H1 (cell line): ENCODE results near the gene TEX14. TPM values are rescaled to one million over a fixed set of nuclear protein-coding genes. Genes with fewer than 3 reads are reported as not detected.

Experiments
- CTCF ChIA-PET: fragments of 300-600 bp; sonication (Branson Sonifier 250); formaldehyde crosslinking; loops from one replicate; lab custom pipeline; 2021; ENCODE audit not compliant: partially characterized antibody; lab: Charles Lee
- POLR2A ChIA-PET: fragments of 300-600 bp; sonication (Branson Sonifier 250); formaldehyde crosslinking; loops from one replicate; lab custom pipeline; 2021; ENCODE audit warnings: inconsistent platforms; ENCODE audit not compliant: partially characterized antibody; lab: Charles Lee
- DNase-seq, 2 experiments: peaks; one replicate each; pipeline versions ENCODE4 v3.0.0 to v3.0.0-alpha.2; 2010 to 2022; ENCODE audit warnings: low spot score in 2 of 2, low read depth in 1 of 2, mixed read lengths in 1 of 2
- FAIRE-seq: peaks from 2 replicates; lab custom pipeline; 2011; peaks lifted over from hg19 to GRCh38; lab: Jason Lieb, UNC
- H2AFZ ChIP-seq: 2 replicates; pipeline ENCODE4 v1.8.1; 2012; ENCODE audit warnings: low read length, inconsistent platforms
- H2AK5ac ChIP-seq: 2 replicates; pipeline ENCODE4 v1.6.1; 2013; ENCODE audit warnings: low read depth, low read length
- H2BK120ac ChIP-seq: replicated peaks from 2 replicates; pipeline ENCODE3; 2013; ENCODE audit warnings: low read depth, low read length, inconsistent platforms
- H2BK12ac ChIP-seq: 2 replicates; pipeline ENCODE4 v1.6.1; 2013; ENCODE audit warnings: low read depth, low read length
- H2BK15ac ChIP-seq: 2 replicates; pipeline ENCODE4 v1.6.1; 2013; ENCODE audit warnings: low read length
- H2BK20ac ChIP-seq: 2 replicates; pipeline ENCODE4 v1.6.1; 2013; ENCODE audit warnings: low read length
- H2BK5ac ChIP-seq: 2 replicates; pipeline ENCODE4 v1.6.1; 2013; ENCODE audit warnings: low read depth, low read length
- H3K14ac ChIP-seq: 2 replicates; pipeline ENCODE4 v1.6.1; 2013; ENCODE audit warnings: inconsistent platforms; ENCODE audit not compliant: insufficient read length
- H3K18ac ChIP-seq: 2 replicates; pipeline ENCODE4 v1.6.1; 2013; ENCODE audit warnings: low read length; ENCODE audit errors: extremely low read depth
- H3K23ac ChIP-seq: 2 replicates; pipeline ENCODE4 v1.6.1; 2013; ENCODE audit warnings: inconsistent platforms; ENCODE audit not compliant: insufficient read length
- H3K23me2 ChIP-seq: 2 replicates; pipeline ENCODE4 v1.6.1; 2013; ENCODE audit warnings: low read depth, low read length
- H3K27ac ChIP-seq: 2 replicates; pipeline ENCODE4 v1.6.1; 2011; ENCODE audit warnings: low read depth, low read length, inconsistent platforms
- H3K27me3 ChIP-seq, 4 experiments: replicated peaks in 1 of 4; 1 replicate in 1 of 4; 2 replicates in 3 of 4; pipeline versions ENCODE4 v1.6.1 to v1.8.1; 2011 to 2013; ENCODE audit warnings: low read length in 3 of 4, mild to moderate bottlenecking in 3 of 4, inconsistent platforms in 2 of 4, mixed read lengths in 2 of 4, moderate library complexity in 1 of 4; ENCODE audit not compliant: control insufficient read depth in 3 of 4, insufficient read depth in 3 of 4; ENCODE audit errors: extremely low read depth in 1 of 4
- H3K36me3 ChIP-seq, 4 experiments: 2 replicates each; pipeline versions ENCODE4 v1.6.1 to v1.8.1; 2011 to 2013; ENCODE audit warnings: mild to moderate bottlenecking in 4 of 4, low read length in 3 of 4, moderate library complexity in 2 of 4, control low read depth in 1 of 4, inconsistent platforms in 1 of 4; ENCODE audit not compliant: insufficient read depth in 4 of 4, control insufficient read depth in 2 of 4
- H3K4ac ChIP-seq: replicated peaks from 2 replicates; pipeline ENCODE3; 2013; ENCODE audit warnings: low read length, low read depth, mixed read lengths, inconsistent platforms; ENCODE audit not compliant: insufficient read length
- H3K4me1 ChIP-seq, 4 experiments: replicated peaks in 1 of 4; 1 replicate in 1 of 4; 2 replicates in 3 of 4; pipeline versions ENCODE4 v1.6.1 to v1.8.1; 2011 to 2013; ENCODE audit warnings: low read length in 3 of 4, inconsistent platforms in 2 of 4, mixed read lengths in 1 of 4; ENCODE audit not compliant: insufficient read depth in 4 of 4, control insufficient read depth in 3 of 4
- H3K4me2 ChIP-seq, 2 experiments: 2 replicates each; pipeline versions ENCODE4 v1.6.1 to v1.8.1; 2011 to 2013; ENCODE audit warnings: low read depth in 2 of 2, low read length in 2 of 2, control low read depth in 1 of 2, inconsistent platforms in 1 of 2, mild to moderate bottlenecking in 1 of 2; ENCODE audit not compliant: insufficient read depth in 1 of 2
- H3K4me3 ChIP-seq, 4 experiments: fragments of 200-600, 300-600 bp in 1 of 4; sonication (generic), shearing (Covaris generic), sonication (Bioruptor Twin) in 1 of 4; 2 replicates each; pipeline versions ENCODE4 v1.5.1 to v1.8.1; 2011 to 2016; ENCODE audit warnings: low read length in 4 of 4, low read depth in 3 of 4, control low read depth in 2 of 4, inconsistent platforms in 2 of 4, mild to moderate bottlenecking in 2 of 4, mixed read lengths in 1 of 4, moderate library complexity in 1 of 4; ENCODE audit not compliant: insufficient read depth in 2 of 4; ENCODE audit errors: extremely low read depth in 1 of 4
- H3K56ac ChIP-seq: replicated peaks from 2 replicates; pipeline ENCODE3; 2013; ENCODE audit warnings: low read depth, mild to moderate bottlenecking, mixed read lengths, low read length, inconsistent platforms; ENCODE audit not compliant: insufficient read length
- H3K79me1 ChIP-seq: 2 replicates; pipeline ENCODE4 v1.6.1; 2013; ENCODE audit warnings: low read depth, low read length, control low read depth
- H3K79me2 ChIP-seq, 2 experiments: 2 replicates each; pipeline versions ENCODE4 v1.6.1 to v1.8.1; 2012 to 2013; ENCODE audit warnings: low read length in 2 of 2, mild to moderate bottlenecking in 2 of 2, inconsistent platforms in 1 of 2; ENCODE audit not compliant: insufficient read depth in 2 of 2, control insufficient read depth in 1 of 2
- H3K9ac ChIP-seq, 4 experiments: replicated peaks in 1 of 4; 1 replicate in 1 of 4; 2 replicates in 3 of 4; pipeline versions ENCODE4 v1.6.1 to v1.8.1; 2011 to 2013; ENCODE audit warnings: low read depth in 3 of 4, low read length in 3 of 4, control low read depth in 2 of 4, mild to moderate bottlenecking in 2 of 4, moderate library complexity in 2 of 4, inconsistent platforms in 1 of 4; ENCODE audit errors: extremely low read depth in 1 of 4
- H3K9me3 ChIP-seq, 2 experiments: 2 replicates each; pipeline versions ENCODE4 v1.6.1 to v1.8.1; 2012 to 2013; ENCODE audit warnings: mild to moderate bottlenecking in 2 of 2, moderate library complexity in 2 of 2, control low read depth in 1 of 2, inconsistent platforms in 1 of 2, low read depth in 1 of 2, low read length in 1 of 2, mixed read lengths in 1 of 2; ENCODE audit not compliant: insufficient read depth in 2 of 2
- H4K20me1 ChIP-seq, 2 experiments: replicated peaks in 1 of 2; 2 replicates each; pipeline versions ENCODE3 to v1.8.1; 2011 to 2013; ENCODE audit warnings: inconsistent platforms in 2 of 2, low read length in 2 of 2, mild to moderate bottlenecking in 1 of 2; ENCODE audit not compliant: insufficient read depth in 2 of 2, control insufficient read depth in 1 of 2
- H4K5ac ChIP-seq: 2 replicates; pipeline ENCODE4 v1.6.1; 2013; ENCODE audit warnings: low read length, low read depth, mixed read lengths, inconsistent platforms; ENCODE audit not compliant: insufficient read length
- H4K8ac ChIP-seq: 2 replicates; pipeline ENCODE4 v1.8.0; 2013; ENCODE audit warnings: mild to moderate bottlenecking, moderate library complexity, low read length, inconsistent platforms; ENCODE audit not compliant: insufficient read depth; ENCODE audit errors: extremely low read depth
- H4K91ac ChIP-seq: replicated peaks from 2 replicates; pipeline ENCODE3; 2013; ENCODE audit warnings: low read length, mixed read lengths, inconsistent platforms; ENCODE audit not compliant: insufficient read length
- CBX8 ChIP-seq: fragments of 300-800, 300-1000 bp; sonication (generic); IDR thresholded peaks from 2 replicates; pipeline ENCODE4 v1.7.1; 2016; ENCODE audit warnings: low read depth, low read length, borderline replicate concordance
- CHD2 ChIP-seq: IDR thresholded peaks from 2 replicates; pipeline ENCODE4 v1.6.1; 2012; ENCODE audit warnings: low read length, improper control_type of control experiment
- CTCF ChIP-seq, 3 experiments: IDR thresholded peaks; 1 replicate in 2 of 3; 2 replicates in 1 of 3; pipeline versions ENCODE4 v1.5.1 to v1.6.1; 2011; ENCODE audit warnings: low read length in 3 of 3, mild to moderate bottlenecking in 3 of 3, inconsistent platforms in 2 of 3, low read depth in 1 of 3, moderate library complexity in 1 of 3; ENCODE audit not compliant: insufficient read depth in 1 of 3; ENCODE audit errors: control extremely low read depth in 1 of 3
- E2F6 ChIP-seq: IDR thresholded peaks from 2 replicates; pipeline ENCODE4 v1.6.1; 2012; ENCODE audit warnings: inconsistent platforms
- HDAC2 ChIP-seq, 2 experiments: fragments of 300-600 bp in 1 of 2; sonication (generic) in 1 of 2; IDR thresholded peaks; 2 replicates each; pipeline ENCODE4 v1.6.1; 2011 to 2012; ENCODE audit warnings: low read depth in 2 of 2, low read length in 2 of 2, mild to moderate bottlenecking in 2 of 2, moderate library complexity in 2 of 2, borderline replicate concordance in 1 of 2, inconsistent platforms in 1 of 2
- JUN ChIP-seq: IDR thresholded peaks from 2 replicates; pipeline ENCODE4 v1.6.1; 2011; ENCODE audit warnings: low read depth, mild to moderate bottlenecking, improper control_type of control experiment, low read length
- POLR2AphosphoS5 ChIP-seq: IDR thresholded peaks from 2 replicates; pipeline ENCODE4 v1.6.1; 2011; ENCODE audit warnings: low read depth, low read length
- SIN3A ChIP-seq, 2 experiments: IDR thresholded peaks in 1 of 2; conservative IDR thresholded peaks in 1 of 2; 2 replicates each; pipeline ENCODE4 v1.6.1; 2011 to 2012; ENCODE audit warnings: low read length in 2 of 2, improper control_type of control experiment in 1 of 2, low read depth in 1 of 2, mild to moderate bottlenecking in 1 of 2
- SIX5 ChIP-seq: IDR thresholded peaks from 2 replicates; pipeline ENCODE4 v1.6.1; 2011; ENCODE audit warnings: mild to moderate bottlenecking, low read depth, low read length
- SUZ12 ChIP-seq: fragments of 200-600 bp; sonication (generic); IDR thresholded peaks from 2 replicates; pipeline ENCODE4 v1.6.1; 2012; ENCODE audit warnings: mild to moderate bottlenecking, inconsistent platforms, low read length, moderate library complexity, mixed read lengths
- WGBS, 2 experiments: shearing (Covaris generic) in 1 of 2; methylation state at CpG; one replicate each; pipeline versions ENCODE4 v1.1.6 to v1.1.7; 2013 to 2015; ENCODE audit warnings: low lambda C conversion rate in 2 of 2, mixed read lengths in 2 of 2, inconsistent platforms in 1 of 2, low coverage in 1 of 2, missing lambda C conversion rate in 1 of 2; ENCODE audit not compliant: insufficient replicate concordance in 2 of 2, insufficient coverage in 1 of 2, insufficient read length in 1 of 2; ENCODE audit errors: extremely low coverage in 1 of 2, missing lambda C conversion rate in 1 of 2; 5-methylcytosine and 5-hydroxymethylcytosine counted together
- polyA plus RNA-seq, 7 experiments: library from polyadenylated mRNA; depleted of rRNA in 3 of 7; stranded (reverse) in 5 of 7; unstranded in 2 of 7; fragments of >200 nt in 5 of 7; fragments of 200-250 nt in 2 of 7; gene quantifications; 1 replicate in 5 of 7; 2 replicates in 1 of 7; 4 replicates in 1 of 7; pipeline versions ENCODE4 v1.2.1 to v1.2.3, GENCODE V29; 2011 to 2013; ENCODE audit warnings: missing spikeins in 2 of 7, mixed read lengths in 2 of 7
- total RNA-seq: library from RNA; stranded (reverse); fragmentation: NEBNext Ultra II Directional; extraction: Animal tissue kit (Norgen Biotek cat#: 25700); gene quantifications from 2 replicates; pipeline ENCODE4 v1.2.1, GENCODE V29; 2021

Gene TEX14
- total and polyA plus RNA-seq, 2 of the 8 experiments (the other 6 are each of a cell fraction or from before 2014, with no cell fraction given): 0.83 to 2.5 TPM

GRCh38 chr17:58569196-58569595 lies 122.6 kb downstream of the TEX14 start:
- H4K5ac ChIP-seq: no peak overlapping the region
- H3K18ac ChIP-seq: no peak overlapping the region
- no peak overlapping the region for H3K27ac ChIP-seq
- no peak overlapping the region for H2BK20ac ChIP-seq
- no peak overlapping the region for H2BK12ac ChIP-seq
- H3K9ac ChIP-seq: no peak overlapping the region
- no peak overlapping the region for H3K4me3 ChIP-seq
- no peak overlapping the region for H3K23ac ChIP-seq
- H3K79me2 ChIP-seq: no peaks in the 10 kb centered on the region
- no peak overlapping the region for H3K14ac ChIP-seq
- H2AFZ ChIP-seq: no peak overlapping the region
- no peak overlapping the region for H4K91ac ChIP-seq
- H2BK15ac ChIP-seq: no peak overlapping the region
- 100% methylated on average over 1 of the region's 1 CpG; no CpG with 5 or more reads in 1 of the 2 experiments for WGBS, 2 experiments
- DNase-seq (no peak), FAIRE-seq (no peak)
- no peak overlapping the region for H4K8ac ChIP-seq
- no peaks in the 10 kb centered on the region for H3K36me3 ChIP-seq
- no peak overlapping the region for H2AK5ac ChIP-seq
- H3K27me3 ChIP-seq: no peaks in the 10 kb centered on the region
- peaks cover 2 to 17% (median 12%) of the 10 kb centered on the region in 4 experiments; a peak in 6 of 7 replicates for H3K4me1 ChIP-seq
- no peaks in the 10 kb centered on the region for H3K23me2 ChIP-seq
- H2BK5ac ChIP-seq: no peak overlapping the region
- CTCF ChIA-PET: interaction anchor here (0.6 to 3.3 kb wide), 4 partner anchors 8 to 761 kb away, joined by 3 to 22 read pairs (median 6); no protein-coding TSS in a partner anchor
- no peak overlapping the region for H2BK120ac ChIP-seq
- H3K56ac ChIP-seq: no peak overlapping the region
- H3K4me2 ChIP-seq: no peak overlapping the region
- H3K9me3 ChIP-seq: no peaks in the 10 kb centered on the region
- POLR2A ChIA-PET: interaction anchor here (0.7 to 2.7 kb wide), 3 partner anchors 10 to 321 kb away, joined by 3 to 13 read pairs (median 3); no protein-coding TSS in a partner anchor
- H3K4ac ChIP-seq: no peak overlapping the region
- no peaks in the 10 kb centered on the region for H3K79me1 ChIP-seq
- no peaks in the 10 kb centered on the region for H4K20me1 ChIP-seq
- TF ChIP-seq CHD2 (no peak), CBX8 (no peak), SUZ12 (no peak), HDAC2 (IDR thresholded peaks at IDR 0.05; ENCODE audit: borderline replicate concordance in 1 of 2, low read depth in 2 of 2, low read length in 2 of 2) (no peak), SIX5 (no peak), POLR2AphosphoS5 (no peak), E2F6 (no peak), JUN (no peak), CTCF (IDR thresholded peaks at IDR 0.05; ENCODE audit: control extremely low read depth in 1 of 3, insufficient read depth in 1 of 3, low read depth in 1 of 3, low read length in 3 of 3) (no peak), SIN3A (conservative IDR thresholded peaks at IDR 0.05 in 1 of 2, IDR thresholded peaks at IDR 0.05 in 1 of 2; ENCODE audit: low read depth in 1 of 2, low read length in 2 of 2) (no peak)
